AML-193 (cell line): Measurements from ENCODE around the gene SRRD.
A peak's percentile ranks its signal among the peaks of the same experiment; 100 is the strongest.
"Not testable (repeated sequence)": the region's sequence is repeated elsewhere in the genome, so short reads cannot be mapped to it uniquely, and the experiment has no call there.

Source experiments
- DNase-seq, 2 experiments: peaks; one replicate each; lab custom pipeline; 2025; lab: John Stamatoyannopoulos, UW

Gene SRRD

DNA sequence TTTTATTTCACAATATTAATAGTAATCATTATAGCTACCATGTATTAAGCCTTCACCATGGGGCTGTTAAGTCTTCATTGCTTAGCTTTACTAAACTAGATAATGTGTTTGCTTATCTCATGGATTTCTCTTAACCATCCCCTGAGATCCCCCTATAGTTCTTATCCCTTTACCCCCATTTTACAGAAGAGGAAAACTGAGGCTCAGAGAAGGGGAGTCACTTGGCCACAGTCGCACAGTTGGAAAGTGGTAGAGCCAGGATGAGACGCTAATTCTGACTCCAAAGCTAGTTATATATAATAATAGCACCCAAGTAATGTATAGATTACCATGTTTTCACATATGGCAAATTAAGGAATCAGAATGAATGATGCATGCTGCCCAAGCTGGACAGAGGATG lies 38.3 kb downstream of the SRRD start:
- DNase-seq = no peak

DNA sequence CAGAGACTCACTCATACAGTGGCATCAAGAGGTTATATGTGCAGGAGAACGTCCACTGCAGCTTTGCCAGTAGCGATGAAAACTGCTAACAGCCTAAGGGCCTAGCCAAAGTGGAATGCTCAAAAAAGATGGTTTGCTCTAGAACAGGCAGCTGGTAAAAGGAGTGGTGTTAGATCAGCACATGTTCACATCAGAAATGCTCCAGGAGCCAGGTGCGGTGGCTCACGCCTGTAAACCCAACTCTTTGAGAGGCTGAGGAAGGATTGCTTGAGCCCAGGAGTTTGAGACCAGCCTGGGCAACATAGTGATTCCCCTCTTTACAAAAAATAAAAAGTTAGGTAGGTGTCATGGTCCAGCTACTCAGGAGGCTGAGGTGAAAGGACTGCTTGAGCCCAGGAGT lies 38.9 kb downstream of the SRRD start:
- DNase-seq = no peak

DNA sequence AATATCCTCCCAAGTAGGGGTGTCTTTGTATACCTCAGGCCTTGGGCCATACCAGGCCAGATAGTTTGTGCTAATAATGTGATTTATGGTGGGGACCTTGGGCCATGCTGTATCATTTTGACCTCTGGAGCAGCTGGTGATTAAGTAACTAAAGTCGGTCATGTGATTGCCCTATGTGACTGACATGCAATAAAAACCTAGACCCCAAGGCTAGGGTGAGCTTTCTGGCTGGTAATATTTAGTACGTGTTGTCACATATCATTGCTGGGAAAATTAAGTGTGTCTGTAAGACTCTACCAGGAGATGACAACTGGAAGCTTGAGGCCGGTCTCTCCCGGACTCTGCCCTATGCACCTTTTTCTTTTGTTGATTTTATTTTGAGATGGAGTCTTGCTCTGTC lies 41.2 kb downstream of the SRRD start:
- no peak for DNase-seq

GRCh38 chr22:26525946-26526564 lies 42.4 kb downstream of the SRRD start:
- DNase-seq = no peak

DNA sequence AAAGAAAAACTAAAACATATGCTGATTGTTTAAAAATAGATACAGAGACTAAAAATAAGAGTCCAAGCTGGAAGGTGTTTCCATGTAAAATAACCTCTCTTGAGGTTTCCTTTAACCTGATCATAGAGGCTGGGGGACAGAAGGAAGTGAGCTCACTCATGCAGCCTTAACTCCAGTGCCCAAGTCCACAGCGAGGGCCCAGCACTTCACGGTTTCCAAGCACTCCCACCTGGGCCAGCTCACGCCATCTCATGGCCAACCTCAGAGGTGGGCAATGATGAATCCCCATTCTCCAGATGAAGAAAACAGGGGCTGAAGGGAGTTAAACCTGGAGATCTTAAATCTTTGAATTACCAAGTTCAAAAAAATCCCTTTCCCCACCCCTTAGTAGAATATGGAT lies 43.5 kb downstream of the SRRD start:
- DNase-seq = no peak

- no peak for DNase-seq
These were observed 44.1 kb downstream of the SRRD start for GRCh38 chr22:26527574-26528465.

DNA sequence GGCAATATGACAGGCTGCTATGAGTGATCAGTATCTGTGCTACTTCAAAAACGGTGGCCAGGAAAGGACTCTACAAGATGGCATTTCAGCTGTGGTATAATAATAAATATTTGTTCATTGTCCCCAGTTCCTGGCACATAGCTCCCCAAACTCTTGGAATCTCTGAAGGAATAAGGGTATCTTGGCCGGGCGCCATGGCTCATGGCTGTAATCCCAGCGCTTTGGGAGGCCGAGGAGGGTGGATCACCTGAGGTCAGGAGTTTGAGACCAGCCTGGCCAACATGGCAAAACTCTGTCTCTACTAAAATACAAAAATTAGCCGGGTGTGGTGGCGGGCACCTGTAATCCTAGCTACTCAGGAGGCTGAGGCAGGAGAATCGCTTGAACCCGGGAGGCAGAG lies 44.8 kb downstream of the SRRD start:
- not testable (repeated sequence) for DNase-seq

- peak in 1 of 2 experiments; percentile 6 for DNase-seq
These were observed 45.7 kb downstream of the SRRD start for GRCh38 chr22:26529345-26529744.

GRCh38 chr22:26534171-26534855 lies 50.6 kb downstream of the SRRD start:
- DNase-seq = no peak

DNA sequence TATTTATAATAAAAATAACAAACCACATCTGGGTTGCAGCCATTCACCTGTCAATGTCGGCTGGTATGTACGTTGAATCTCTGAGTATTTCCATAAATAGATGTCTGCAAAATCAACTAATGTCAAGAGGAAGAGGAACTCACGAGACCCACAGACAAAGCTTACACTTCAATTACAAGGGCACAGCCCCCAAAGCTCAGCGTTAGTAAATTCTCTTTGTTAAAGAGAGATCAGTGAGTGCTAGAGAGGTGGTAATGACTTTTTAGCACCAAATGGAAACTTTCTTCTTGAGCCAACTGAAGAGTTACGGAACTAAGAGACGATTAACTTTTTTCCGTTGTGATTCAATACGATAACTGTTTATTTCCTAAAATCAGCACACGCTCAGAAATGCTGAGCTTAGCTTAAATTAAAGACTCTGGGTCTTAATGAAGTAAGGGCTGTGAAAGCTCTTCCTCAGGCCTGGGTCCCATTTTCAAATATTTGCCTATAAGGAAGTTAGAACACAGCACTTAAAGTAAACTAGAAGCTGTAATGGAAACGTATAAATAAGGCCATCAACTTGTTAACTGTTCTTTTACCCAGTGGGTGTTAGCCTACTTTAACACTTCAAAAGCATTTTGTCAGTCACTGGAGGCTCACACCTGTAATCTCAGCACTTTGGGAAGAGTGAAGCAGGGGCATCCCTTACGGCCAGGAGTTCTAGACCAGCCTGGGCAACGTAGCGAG lies 51.4 kb downstream of the SRRD start:
- DNase-seq = no peak

DNA sequence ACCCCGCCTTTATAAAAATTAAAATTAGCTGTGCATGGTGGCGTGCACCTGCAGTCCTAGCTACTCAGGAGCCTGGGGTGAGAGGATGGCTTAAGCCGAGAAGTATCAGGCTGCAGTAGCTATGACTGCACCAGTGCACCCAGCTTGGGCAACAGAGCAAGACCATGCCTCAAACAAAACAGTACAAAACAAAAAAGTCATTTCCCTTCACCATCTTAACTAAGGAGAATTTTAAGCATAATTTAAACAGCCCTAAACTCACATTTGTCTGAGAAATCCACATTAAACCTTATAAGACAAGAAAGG lies 51.9 kb downstream of the SRRD start:
- DNase-seq = no peak

DNA sequence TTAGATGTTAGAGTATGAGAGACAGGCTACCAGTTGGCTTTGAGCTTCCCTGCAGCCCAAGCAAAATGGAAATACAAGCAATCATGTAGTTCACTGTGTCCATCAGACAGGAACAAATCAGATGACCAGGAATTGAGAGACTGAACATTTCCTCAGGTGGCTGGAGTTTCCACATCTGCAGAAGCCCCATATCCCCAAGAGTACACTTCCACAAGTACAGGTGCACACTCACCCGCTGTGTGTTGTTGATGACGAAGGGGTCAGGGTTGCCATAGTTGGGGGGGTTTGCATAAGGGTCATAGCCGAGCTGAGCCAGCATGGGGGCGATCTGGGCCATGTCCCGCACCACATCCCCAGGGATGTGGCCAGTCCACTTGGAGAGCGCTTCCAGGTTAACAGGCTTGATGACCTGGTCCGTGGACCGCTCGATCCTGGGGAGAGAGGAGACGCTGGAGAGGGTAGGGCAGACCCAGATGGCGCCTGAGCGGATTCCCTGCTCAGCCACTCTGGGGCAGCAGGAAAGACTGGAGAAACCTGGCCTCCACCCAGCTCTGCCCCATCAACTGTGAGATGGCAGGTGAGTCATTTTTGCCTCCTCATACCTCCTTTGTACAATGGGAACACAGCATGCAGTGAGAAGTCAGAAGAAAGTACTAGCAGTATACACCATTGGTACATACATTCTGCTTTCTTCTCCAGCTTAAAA lies 52.5 kb downstream of the SRRD start:
- no peak for DNase-seq

DNA sequence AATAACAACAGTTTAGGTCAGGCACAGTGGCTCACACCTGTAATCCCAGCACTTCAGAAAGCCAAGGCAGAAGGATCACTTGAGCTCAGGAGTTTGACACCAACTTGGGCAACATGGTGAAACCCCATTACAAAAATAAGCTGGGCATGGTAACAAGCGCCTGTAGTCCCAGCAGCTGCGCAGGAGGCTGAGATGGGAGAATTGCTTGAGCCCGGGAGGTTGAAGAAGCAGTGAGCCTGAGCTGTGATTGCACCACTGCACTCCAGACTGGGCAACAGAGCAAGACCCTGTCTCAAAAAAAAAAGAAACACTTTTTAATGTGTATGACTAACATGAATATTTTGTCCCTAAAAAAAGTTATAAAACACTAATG lies 53.1 kb downstream of the SRRD start:
- no peak for DNase-seq

DNA sequence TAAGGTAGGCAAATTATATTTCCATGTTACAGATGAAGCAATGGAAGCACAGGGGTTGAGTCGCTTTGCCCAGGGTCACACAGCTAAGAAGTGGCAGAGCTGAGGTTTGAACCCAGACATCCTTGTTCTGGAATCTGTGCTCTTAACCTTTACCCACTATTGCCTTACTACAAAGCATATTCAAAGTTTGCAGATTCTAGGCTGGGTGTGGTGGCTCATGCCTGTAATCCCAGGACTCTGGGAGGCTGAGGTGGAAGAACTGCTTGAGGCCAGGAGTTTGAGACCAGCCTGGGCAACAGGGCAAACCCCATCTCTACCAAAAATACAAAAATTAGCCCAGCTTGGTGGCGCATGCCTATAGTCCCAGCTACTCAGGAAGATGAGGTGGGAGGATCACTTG lies 56.4 kb downstream of the SRRD start:
- DNase-seq = no peak

DNA sequence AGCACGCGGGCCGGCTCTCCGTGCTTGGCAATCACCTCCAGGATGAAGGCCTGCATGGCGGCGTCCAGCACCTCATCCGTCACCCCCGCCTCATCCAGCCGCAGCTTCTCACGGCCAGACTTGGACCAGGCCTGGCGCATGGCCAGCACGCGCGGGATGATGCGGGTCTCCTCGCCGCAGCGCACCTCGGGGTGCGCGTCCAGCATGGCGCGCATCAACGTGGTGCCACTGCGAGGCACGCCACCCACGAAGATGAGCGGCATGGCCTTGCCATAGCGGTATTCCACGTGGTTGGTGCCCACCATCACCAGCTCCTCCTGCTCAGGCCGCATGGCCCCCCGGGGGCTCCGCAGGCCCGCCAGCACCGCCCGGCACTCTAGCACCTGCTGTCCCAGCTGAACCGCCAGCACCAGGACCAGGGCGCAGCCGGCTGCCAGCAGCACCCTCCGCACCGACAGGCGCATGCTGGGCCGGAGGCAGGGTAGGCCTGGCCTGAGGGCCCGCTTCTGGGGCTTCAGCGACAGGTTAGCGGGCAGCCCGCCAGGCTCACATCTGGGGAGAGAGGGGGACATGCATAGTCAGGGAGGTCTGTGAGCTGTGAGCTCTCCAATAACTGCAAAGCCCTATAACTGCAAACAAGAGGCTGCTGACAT lies 57.6 kb downstream of the SRRD start:
- DNase-seq = no peak

DNA sequence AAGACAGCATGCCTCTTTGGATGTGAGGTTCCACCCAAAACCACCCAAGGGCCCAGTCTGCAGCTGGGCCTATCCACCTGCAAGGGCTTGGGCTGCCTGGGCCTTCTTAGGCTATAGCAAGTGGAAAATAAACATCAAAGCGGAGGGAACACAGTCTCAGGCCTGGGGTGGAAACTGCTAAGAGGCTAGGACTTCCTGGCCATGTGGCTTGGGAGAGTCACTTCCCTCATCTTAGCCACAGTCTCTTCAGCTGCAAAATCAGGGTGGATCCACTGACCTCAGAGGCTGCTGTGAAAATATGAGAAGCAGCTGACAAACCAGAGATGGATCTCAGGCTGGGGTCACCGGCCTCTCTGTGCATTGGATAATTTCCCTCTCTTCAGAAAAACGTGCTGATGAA lies 59.2 kb downstream of the SRRD start:
- peak in 1 of 2 experiments; percentile 14 for DNase-seq
